Smooth muscle cell (in vitro differentiated cells): Measurements from ENCODE around the gene MEIS1. TPM values are rescaled to one million over a fixed set of nuclear protein-coding genes. Genes with fewer than 3 reads are reported as not detected.

Source experiments
- DNase-seq: peaks from one replicate; lab custom pipeline; 2025; ENCODE audit not compliant: unreplicated experiment; lab: John Stamatoyannopoulos, UW
- H2AFZ ChIP-seq: fragments of 200-600 bp; sonication (generic); 2 replicates; pipeline ENCODE4 v1.6.0; 2016; ENCODE audit warnings: antibody characterized with exemption, low read depth, mild to moderate bottlenecking
- H3F3A ChIP-seq: fragments of 200-600 bp; sonication (generic); 2 replicates; pipeline ENCODE4 v1.6.0; 2017; ENCODE audit warnings: antibody characterized with exemption, low read depth
- H3K27ac ChIP-seq: fragments of 200-600 bp; sonication (generic); 2 replicates; pipeline ENCODE4 v1.5.1; 2016; ENCODE audit warnings: low read depth, mild to moderate bottlenecking
- H3K27me3 ChIP-seq: fragments of 200-600 bp; sonication (generic); 2 replicates; pipeline ENCODE4 v1.6.1; 2016; ENCODE audit warnings: low read depth, mild to moderate bottlenecking
- H3K36me3 ChIP-seq: fragments of 200-600 bp; sonication (generic); 2 replicates; pipeline ENCODE4 v1.5.1; 2016; ENCODE audit warnings: low read depth
- H3K4me1 ChIP-seq: fragments of 200-600 bp; sonication (generic); 2 replicates; pipeline ENCODE4 v1.5.1; 2016; ENCODE audit warnings: low read depth
- H3K4me2 ChIP-seq: fragments of 200-600 bp; sonication (generic); 2 replicates; pipeline ENCODE4 v1.6.0; 2016; ENCODE audit warnings: mild to moderate bottlenecking
- H3K4me3 ChIP-seq: fragments of 200-600 bp; sonication (generic); 2 replicates; pipeline ENCODE4 v1.5.1; 2016; ENCODE audit warnings: mild to moderate bottlenecking
- H3K79me2 ChIP-seq: fragments of 200-600 bp; sonication (generic); 2 replicates; pipeline ENCODE4 v1.6.0; 2016; ENCODE audit warnings: low read depth, mild to moderate bottlenecking
- H3K9ac ChIP-seq: fragments of 200-600 bp; sonication (generic); 2 replicates; pipeline ENCODE4 v1.6.0; 2016; ENCODE audit warnings: low read depth
- H3K9me3 ChIP-seq: fragments of 200-600 bp; sonication (generic); replicated peaks from 2 replicates; pipeline ENCODE4 v1.5.1; 2016; ENCODE audit warnings: low read depth
- H4K20me1 ChIP-seq: fragments of 200-600 bp; sonication (generic); 2 replicates; pipeline ENCODE4 v1.6.0; 2016; ENCODE audit warnings: low read depth
- WGBS: methylation state at CpG from one replicate; pipeline ENCODE4 v1.1.7; 2016; ENCODE audit warnings: low lambda C conversion rate; 5-methylcytosine and 5-hydroxymethylcytosine counted together
- polyA plus RNA-seq: library from polyadenylated mRNA; unstranded; fragments of >200 nt; fragmentation: Nextera tagmentation; extraction: Ambion mirVana; gene quantifications from 2 replicates; pipeline ENCODE4 v1.2.1, GENCODE V29; 2016
- total RNA-seq: library from RNA; depleted of rRNA; stranded (reverse); fragments of >200 nt; gene quantifications from 2 replicates; pipeline ENCODE4 v1.2.3, GENCODE V29; 2014
- TF ChIP-seq, protein P1 (sequence below): fragments of 200-600 bp; sonication (generic); IDR thresholded peaks from 2 replicates; pipeline ENCODE4 v1.5.1; 2017; ENCODE audit warnings: borderline replicate concordance, mild to moderate bottlenecking, antibody characterized with exemption; ENCODE audit not compliant: insufficient read depth, poor library complexity, severe bottlenecking

MEIS1 gene
- total and polyA plus RNA-seq, 2 experiments from 2014 or later, result 15.6 to 15.8 TPM

DNA sequence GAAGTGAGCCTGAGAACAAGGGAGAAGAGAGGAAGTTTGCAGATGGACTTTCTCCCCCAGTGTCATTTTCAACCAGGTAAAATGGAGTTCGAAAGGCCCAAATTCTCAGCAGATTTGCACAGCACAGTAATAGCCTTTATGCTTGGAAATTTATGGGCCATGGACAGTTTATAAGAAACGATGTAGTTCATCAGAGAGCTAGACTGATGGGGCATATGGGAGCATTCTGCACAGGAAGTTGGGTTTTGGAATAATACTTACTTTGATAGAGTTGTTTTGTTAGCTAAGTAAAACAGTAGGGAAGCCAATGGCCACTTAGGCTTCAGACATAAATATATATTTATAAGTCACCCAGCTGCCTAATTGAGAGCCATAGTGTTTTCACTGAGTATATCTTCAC lies 169.4 kb downstream of the MEIS1 start:
- Histone ChIP-seq H3K27me3 (no peaks in the 10 kb centered on the region), H3K9ac (no peak overlapping the region), H3K4me2 (no peak overlapping the region), H3K9me3 (no peaks in the 10 kb centered on the region), H3K4me1 (peaks cover 5% of the 10 kb centered on the region), H3K36me3 (no peaks in the 10 kb centered on the region), H3K4me3 (no peak overlapping the region), H3K27ac (no peak overlapping the region), H4K20me1 (no peaks in the 10 kb centered on the region), H2AFZ (no peak overlapping the region), H3K79me2 (no peaks in the 10 kb centered on the region), H3F3A (no peaks in the 10 kb centered on the region)
- WGBS, result 84% methylated on average over 2 of the region's 2 CpGs
- DNase-seq, result no peak
- TF ChIP-seq, protein P1, sequence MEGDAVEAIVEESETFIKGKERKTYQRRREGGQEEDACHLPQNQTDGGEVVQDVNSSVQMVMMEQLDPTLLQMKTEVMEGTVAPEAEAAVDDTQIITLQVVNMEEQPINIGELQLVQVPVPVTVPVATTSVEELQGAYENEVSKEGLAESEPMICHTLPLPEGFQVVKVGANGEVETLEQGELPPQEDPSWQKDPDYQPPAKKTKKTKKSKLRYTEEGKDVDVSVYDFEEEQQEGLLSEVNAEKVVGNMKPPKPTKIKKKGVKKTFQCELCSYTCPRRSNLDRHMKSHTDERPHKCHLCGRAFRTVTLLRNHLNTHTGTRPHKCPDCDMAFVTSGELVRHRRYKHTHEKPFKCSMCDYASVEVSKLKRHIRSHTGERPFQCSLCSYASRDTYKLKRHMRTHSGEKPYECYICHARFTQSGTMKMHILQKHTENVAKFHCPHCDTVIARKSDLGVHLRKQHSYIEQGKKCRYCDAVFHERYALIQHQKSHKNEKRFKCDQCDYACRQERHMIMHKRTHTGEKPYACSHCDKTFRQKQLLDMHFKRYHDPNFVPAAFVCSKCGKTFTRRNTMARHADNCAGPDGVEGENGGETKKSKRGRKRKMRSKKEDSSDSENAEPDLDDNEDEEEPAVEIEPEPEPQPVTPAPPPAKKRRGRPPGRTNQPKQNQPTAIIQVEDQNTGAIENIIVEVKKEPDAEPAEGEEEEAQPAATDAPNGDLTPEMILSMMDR, result no peak

DNA sequence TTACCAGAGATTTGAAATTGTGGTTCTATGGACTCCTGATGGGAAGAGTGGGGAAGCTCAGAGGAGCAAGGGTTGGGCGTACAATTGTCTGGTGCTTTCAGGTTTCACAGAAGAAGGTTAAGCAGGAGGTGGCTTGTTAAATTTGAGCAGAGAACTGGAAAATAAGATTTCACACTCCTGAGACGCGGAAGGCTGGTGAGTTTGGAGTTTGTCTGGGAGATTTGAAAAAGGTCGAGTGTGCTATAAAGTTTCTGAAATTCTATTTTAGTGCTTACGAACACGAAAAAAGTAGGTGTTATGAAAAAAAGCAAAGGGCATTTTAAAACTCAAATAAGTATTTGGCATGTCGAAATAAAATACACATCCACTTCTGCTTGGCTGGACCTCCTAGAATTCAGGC lies 170.1 kb downstream of the MEIS1 start:
- H3K79me2 ChIP-seq, result no peaks in the 10 kb centered on the region
- H4K20me1 ChIP-seq, result no peaks in the 10 kb centered on the region
- no peak overlapping the region for H3K4me2 ChIP-seq
- DNase-seq, result no peak
- no peak overlapping the region for H3K9ac ChIP-seq
- no peaks in the 10 kb centered on the region for H3K36me3 ChIP-seq
- 94% methylated on average over 7 of the region's 7 CpGs for WGBS
- H3K27ac ChIP-seq, result no peak overlapping the region
- no peaks in the 10 kb centered on the region for H3K9me3 ChIP-seq
- H3F3A ChIP-seq, result no peaks in the 10 kb centered on the region
- H3K27me3 ChIP-seq, result no peaks in the 10 kb centered on the region
- no peak overlapping the region for H3K4me3 ChIP-seq
- no peak overlapping the region for H2AFZ ChIP-seq
- H3K4me1 ChIP-seq, result peaks cover 5% of the 10 kb centered on the region
- TF ChIP-seq, protein P1, result no peak

DNA sequence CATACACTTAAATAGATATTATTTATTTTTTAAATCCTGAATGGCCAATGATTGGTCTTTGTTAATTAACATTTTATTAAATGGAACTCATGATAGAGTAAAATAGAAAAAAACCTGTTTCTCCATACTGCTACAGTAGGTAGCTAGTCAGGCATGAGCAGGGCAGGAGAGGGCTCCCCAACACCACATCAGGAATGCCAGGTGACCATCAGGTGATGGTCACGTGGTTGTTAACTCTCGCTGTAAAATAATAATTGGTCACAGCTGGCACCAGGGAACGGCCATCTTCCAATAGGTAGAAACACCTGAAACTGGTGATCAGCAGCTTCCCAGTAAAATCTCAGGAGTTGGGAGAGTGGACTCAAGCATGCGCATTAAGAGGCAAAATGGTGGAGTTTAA lies 172.2 kb downstream of the MEIS1 start:
- DNase-seq, result no peak
- Histone ChIP-seq H3K27ac (no peak overlapping the region), H3K9me3 (no peaks in the 10 kb centered on the region), H3K79me2 (no peaks in the 10 kb centered on the region), H3K4me3 (no peak overlapping the region), H3K27me3 (no peaks in the 10 kb centered on the region), H3K4me1 (peaks cover 5% of the 10 kb centered on the region), H4K20me1 (no peaks in the 10 kb centered on the region), H2AFZ (no peak overlapping the region), H3K4me2 (no peak overlapping the region), H3K9ac (no peak overlapping the region), H3K36me3 (no peaks in the 10 kb centered on the region), H3F3A (no peaks in the 10 kb centered on the region)
- TF ChIP-seq, protein P1, result no peak
- 93% methylated on average over 4 of the region's 4 CpGs for WGBS
